Activated B cell treated with CpG ODN at 0.5 μM for 24 hours (primary cell): ENCODE measurements around the gene LOXHD1. TPM values are rescaled to one million over a fixed set of nuclear protein-coding genes. Genes with fewer than 3 reads are reported as not detected.

Experiments
- total RNA-seq: library from RNA; stranded (reverse); gene quantifications from 2 replicates; pipeline ENCODE4 v1.2.3, GENCODE V29; 2022

Gene LOXHD1
- total RNA-seq, 1 donor from 2014 or later, result not detected

Other genes with a start within 250 kb of the LOXHD1 start
- not detected in 2 replicates for gene ST8SIA5, start 99.8 kb upstream of the LOXHD1 start, total RNA-seq